Psoas muscle (tissue), 8 donors: Measurements from ENCODE around the gene PCBP4. TPM values are rescaled to one million over a fixed set of nuclear protein-coding genes. Genes with fewer than 3 reads are reported as not detected.

Experiments
- ATAC-seq, 4 donors: fragments of 200-7000 bp; cut with Tn5 transposase; one replicate each; pipeline ENCODE4 v1.9.1; 2020; ENCODE audit warnings: moderate library complexity in 3 of 4, mild to moderate bottlenecking in 2 of 4
- DNase-seq, 2 donors: peaks; one replicate each; pipeline ENCODE4 v3.0.0-alpha.2; 2020
- H3K27ac ChIP-seq: fragments of 200-600 bp; one replicate; pipeline ENCODE4 v1.8.0; 2022
- H3K27me3 ChIP-seq, 3 donors: fragments of 200-600 bp in 1 of 3; one replicate each; pipeline versions ENCODE4 v1.6.1 to v1.8.0; 2013 to 2022; ENCODE audit warnings: low read length in 2 of 3, mild to moderate bottlenecking in 2 of 3, moderate library complexity in 1 of 3; ENCODE audit not compliant: insufficient read depth in 3 of 3
- H3K36me3 ChIP-seq, 2 donors: fragments of 200-600 bp in 1 of 2; one replicate each; pipeline versions ENCODE4 v1.6.1 to v1.8.0; 2013 to 2022; ENCODE audit warnings: low read depth in 1 of 2, mild to moderate bottlenecking in 1 of 2, moderate library complexity in 1 of 2; ENCODE audit not compliant: insufficient read depth in 1 of 2
- H3K4me1 ChIP-seq: fragments of 200-600 bp; one replicate; pipeline ENCODE4 v1.8.0; 2022
- H3K4me3 ChIP-seq: fragments of 200-600 bp; one replicate; pipeline ENCODE4 v1.8.0; 2022; ENCODE audit warnings: mild to moderate bottlenecking
- H3K9me3 ChIP-seq: fragments of 200-600 bp; one replicate; pipeline ENCODE4 v1.8.0; 2022
- WGBS, 3 donors: extraction: QIAGEN DNeasy Blood & Tissue Kit; methylation state at CpG; one replicate each; pipeline versions ENCODE4 v1.1.6 to v1.1.7; 2013; 5-methylcytosine and 5-hydroxymethylcytosine counted together
- intact Hi-C, 2 donors: fragments of 100-400 bp; cut with DNase I; formaldehyde crosslinking; loops; one replicate each; pipeline versions ENCODE4 v1.11.0 to v1.14.2; 2022
- polyA plus RNA-seq, 3 donors: library from polyadenylated mRNA; stranded (reverse); fragments of 200-250 nt; gene quantifications; one replicate each; pipeline ENCODE4 v1.2.3, GENCODE V29; 2013
- total RNA-seq, 4 donors: library from RNA; stranded (reverse); fragmentation: NEBNext Ultra II Directional in 2 of 4; extraction: Animal tissue kit (Norgen Biotek cat#: 25700) in 2 of 4; gene quantifications; one replicate each; pipeline versions ENCODE4 v1.2.1 to v1.2.4, GENCODE V29; 2021 to 2023
- TF ChIP-seq, protein P1 (sequence below): fragments of 200-600 bp; IDR thresholded peaks from one replicate; pipeline ENCODE4 v1.8.0; 2022; ENCODE audit warnings: antibody characterized with exemption
- donor health status: healthy with polysubstance abuse.
- donor health status: DM: no; HTN: no; CAD: no; lungs with moderate emphysema.
- donor health status: Bipolar disorder and iron deficiency.
- donor health status: healthy.
- donor health status: DM: yes; HTN: yes; CAD: no.
- donor health status: DM: no; HTN: no; CAD: no.
- donor health status: DM: no; HTN: no; CAD: no.
- donor health status: DM: yes; HTN: yes; CAD: no.

PCBP4 gene
- total and polyA plus RNA-seq, 7 donors, result 36.0 to 161 (median 118) TPM

DNA sequence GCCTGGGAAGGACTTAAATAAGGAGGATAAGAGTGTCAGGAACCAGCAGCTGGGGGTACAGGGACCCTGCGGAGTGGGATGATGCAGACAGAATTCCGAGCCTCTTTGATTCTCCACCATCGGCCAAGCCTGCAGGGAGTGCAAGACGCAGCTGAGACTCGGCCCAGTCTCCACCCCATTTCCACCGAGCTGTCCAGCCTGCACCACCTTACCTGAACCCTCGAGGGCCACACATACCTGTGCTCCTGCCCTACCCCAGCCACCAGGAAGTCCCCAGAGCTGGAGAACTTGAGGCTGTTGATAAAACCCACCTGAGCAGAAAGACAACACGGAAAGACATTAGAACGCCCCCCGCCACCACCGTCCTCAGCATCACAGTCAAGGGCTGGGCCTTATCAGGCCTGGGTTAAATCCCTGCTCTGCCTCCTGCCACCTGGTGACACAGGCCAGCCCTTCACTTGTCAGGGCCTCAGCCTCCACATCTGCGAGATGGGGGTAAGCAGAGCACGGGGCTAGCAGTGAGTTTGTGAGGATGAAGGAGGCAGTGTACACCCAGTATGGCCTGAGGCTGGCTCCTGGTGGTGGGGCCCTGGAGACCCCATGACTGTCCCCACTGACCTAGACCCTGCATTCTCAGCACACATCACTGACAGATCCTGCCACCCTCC is 33.6 kb downstream of the PCBP4 start:
- no peaks in the 10 kb centered on the region for H3K27me3 ChIP-seq
- H3K4me3 ChIP-seq, result no peak overlapping the region
- H3K27ac ChIP-seq, result no peak overlapping the region
- TF ChIP-seq, protein P1, sequence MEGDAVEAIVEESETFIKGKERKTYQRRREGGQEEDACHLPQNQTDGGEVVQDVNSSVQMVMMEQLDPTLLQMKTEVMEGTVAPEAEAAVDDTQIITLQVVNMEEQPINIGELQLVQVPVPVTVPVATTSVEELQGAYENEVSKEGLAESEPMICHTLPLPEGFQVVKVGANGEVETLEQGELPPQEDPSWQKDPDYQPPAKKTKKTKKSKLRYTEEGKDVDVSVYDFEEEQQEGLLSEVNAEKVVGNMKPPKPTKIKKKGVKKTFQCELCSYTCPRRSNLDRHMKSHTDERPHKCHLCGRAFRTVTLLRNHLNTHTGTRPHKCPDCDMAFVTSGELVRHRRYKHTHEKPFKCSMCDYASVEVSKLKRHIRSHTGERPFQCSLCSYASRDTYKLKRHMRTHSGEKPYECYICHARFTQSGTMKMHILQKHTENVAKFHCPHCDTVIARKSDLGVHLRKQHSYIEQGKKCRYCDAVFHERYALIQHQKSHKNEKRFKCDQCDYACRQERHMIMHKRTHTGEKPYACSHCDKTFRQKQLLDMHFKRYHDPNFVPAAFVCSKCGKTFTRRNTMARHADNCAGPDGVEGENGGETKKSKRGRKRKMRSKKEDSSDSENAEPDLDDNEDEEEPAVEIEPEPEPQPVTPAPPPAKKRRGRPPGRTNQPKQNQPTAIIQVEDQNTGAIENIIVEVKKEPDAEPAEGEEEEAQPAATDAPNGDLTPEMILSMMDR, result no peak
- H3K9me3 ChIP-seq, result no peaks in the 10 kb centered on the region
- no peak for DNase-seq
- intact Hi-C loops, result no loop called here
- H3K4me1 ChIP-seq, result no peaks in the 10 kb centered on the region
- no peak for ATAC-seq
- 88 to 92% (median 90%) methylated on average over 13 of the region's 13 CpGs for WGBS, 3 donors
- H3K36me3 ChIP-seq, result peaks cover 9 to 70% of the 10 kb centered on the region in 2 donors

DNA sequence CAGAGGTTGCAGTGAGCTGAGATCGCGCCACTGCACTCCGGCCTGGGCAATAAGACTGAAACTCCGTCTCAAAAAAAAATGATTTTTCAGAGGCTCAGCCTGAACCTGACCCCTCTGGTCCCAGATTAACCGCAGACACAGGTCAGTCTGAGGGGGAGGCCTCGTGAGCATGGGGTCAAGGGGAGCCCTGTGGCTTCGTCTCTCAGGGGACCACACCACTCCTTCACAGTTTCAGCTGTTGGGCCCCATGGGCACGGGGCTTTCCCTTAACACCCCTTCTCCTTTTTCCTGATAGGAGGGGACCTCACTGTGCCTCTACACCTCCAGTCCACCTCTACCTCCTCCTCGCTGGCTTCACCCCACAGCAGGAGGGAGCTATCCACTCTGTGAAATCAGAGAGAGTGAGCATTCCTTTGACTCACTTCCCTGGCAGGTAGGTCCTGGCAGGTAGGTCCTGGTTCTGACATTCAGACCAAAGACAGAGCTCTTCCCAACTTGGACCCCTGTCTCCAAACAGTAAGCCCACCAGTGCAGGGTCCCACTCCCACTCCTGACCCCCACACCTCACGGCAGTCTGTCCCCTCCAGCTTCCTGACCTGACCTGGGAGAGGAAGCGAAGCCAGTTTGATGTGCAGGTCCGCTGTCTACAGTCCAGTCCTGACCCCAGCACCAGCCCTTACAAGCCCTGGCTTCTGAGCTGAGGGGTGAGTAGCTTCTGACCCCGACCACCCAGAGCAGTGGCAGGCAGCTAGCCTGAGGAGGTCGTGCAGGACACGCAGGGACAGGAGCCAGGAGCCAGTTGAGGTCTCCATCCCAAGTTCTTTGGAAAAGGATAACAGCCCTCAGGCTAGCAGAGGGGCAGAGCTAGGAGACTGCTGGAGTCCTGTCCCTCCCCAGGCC is 34.5 kb downstream of the PCBP4 start:
- Histone ChIP-seq H3K4me3 (no peak overlapping the region), H3K36me3 (peaks cover 9 to 61% of the 10 kb centered on the region in 2 donors), H3K27me3 (no peaks in the 10 kb centered on the region), H3K27ac (no peak overlapping the region), H3K9me3 (no peaks in the 10 kb centered on the region), H3K4me1 (no peaks in the 10 kb centered on the region)
- intact Hi-C loops, result no loop called here
- TF ChIP-seq, protein P1, result no peak
- ATAC-seq (no peak), DNase-seq (no peak)
- 89 to 90% (median 89%) methylated on average over 15 of the region's 15 CpGs for WGBS, 3 donors

DNA sequence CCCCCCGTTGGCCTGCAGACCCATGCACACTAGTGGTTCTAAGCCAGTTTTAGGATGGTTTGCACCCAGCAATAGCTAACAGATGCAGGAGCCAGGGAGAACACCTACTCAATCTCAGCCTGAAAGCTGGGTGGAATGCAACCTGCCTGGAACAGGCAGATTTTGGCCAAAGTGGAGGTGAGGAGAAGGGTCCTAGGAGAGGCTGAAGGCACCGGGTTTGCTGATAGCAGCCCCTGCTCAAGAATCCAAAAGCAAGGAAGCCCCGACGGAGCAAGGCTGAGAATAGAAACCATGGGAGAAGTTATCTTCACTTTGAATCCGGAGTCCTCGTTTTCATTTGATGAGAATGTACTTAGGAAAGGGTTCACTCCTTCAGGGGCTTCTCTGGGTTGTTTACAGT is 35.5 kb downstream of the PCBP4 start:
- TF ChIP-seq, protein P1, result no peak
- Histone ChIP-seq H3K9me3 (no peaks in the 10 kb centered on the region), H3K36me3 (peaks cover 2 to 52% of the 10 kb centered on the region in 2 donors), H3K4me3 (no peak overlapping the region), H3K4me1 (no peaks in the 10 kb centered on the region), H3K27ac (no peak overlapping the region), H3K27me3 (no peaks in the 10 kb centered on the region)
- WGBS, 3 donors, result 93 to 96% (median 96%) methylated on average over 6 of the region's 6 CpGs
- intact Hi-C loops, result no loop called here
- DNase-seq (no peak), ATAC-seq (no peak)

DNA sequence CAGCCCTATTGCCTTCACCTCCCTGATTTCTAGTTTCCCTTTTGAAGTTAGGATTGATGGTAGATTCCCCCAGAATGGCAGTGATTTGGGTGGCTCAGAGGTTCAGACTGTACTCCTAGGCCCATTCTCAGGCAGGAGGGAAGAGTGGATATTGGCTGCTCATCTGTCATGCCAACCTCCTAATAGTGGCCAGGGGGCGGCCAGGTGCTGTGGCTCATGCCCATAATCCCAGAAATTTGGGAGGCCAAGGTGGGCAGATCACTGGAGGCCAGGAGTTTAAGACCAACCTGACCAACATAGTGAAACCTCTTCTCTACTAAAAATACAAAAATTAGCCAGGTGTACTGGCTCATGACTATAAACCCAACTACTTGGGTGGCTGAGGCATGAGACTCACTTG is 36.8 kb downstream of the PCBP4 start:
- intact Hi-C loops, result no loop called here
- H3K9me3 ChIP-seq, result no peaks in the 10 kb centered on the region
- DNase-seq, result no peak

More for the DNA sequence above, 36.8 kb downstream of the PCBP4 start:
- H3K27me3 ChIP-seq, result no peaks in the 10 kb centered on the region
- H3K27ac ChIP-seq, result no peak overlapping the region
- peaks cover 2 to 39% of the 10 kb centered on the region in 2 donors for H3K36me3 ChIP-seq
- ATAC-seq, result no peak
- WGBS, 3 donors, result 91 to 100% (median 92%) methylated on average over 1 of the region's 1 CpG
- TF ChIP-seq, protein P1, result no peak
- H3K4me1 ChIP-seq, result peaks cover 5% of the 10 kb centered on the region
- no peak overlapping the region for H3K4me3 ChIP-seq
